ENCODE data around the gene MYO1C. TPM values are rescaled to one million over a fixed set of nuclear protein-coding genes. Genes with fewer than 3 reads are reported as not detected.

Gene MYO1C
- total RNA-seq, 1 donor: 267 TPM

- no peak for TF ChIP-seq CTCF (IDR thresholded peaks at IDR 0.05; ENCODE audit: insufficient read depth, low read depth, low read length)
- H3K4me3 ChIP-seq (ENCODE audit: low read depth, low read length): no peak overlapping the region
- no peak for DNase-seq (ENCODE audit: low read depth)
Measured at GRCh38 chr17:1505586-1505985, 13.1 kb upstream of the MYO1C start.

DNA sequence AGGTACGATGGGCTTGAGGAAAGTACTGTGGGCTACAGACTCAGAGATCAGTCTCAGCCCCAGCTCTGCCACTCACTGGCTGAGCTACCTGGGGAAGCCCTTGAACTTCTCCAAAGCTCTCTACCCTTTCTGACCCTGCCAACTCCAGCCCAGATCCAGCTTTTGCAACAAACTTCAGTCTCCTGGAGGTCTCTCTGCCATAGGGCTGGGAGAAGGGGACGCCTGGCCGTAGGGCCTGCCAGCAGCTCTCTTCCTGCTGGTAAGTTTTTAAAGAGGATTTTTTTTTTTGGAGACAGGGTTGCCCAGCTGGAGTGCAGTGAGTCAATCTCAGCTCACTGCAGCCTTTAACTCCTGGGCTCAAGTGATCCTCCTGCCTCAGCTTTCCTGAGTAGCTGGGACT lies 12.4 kb upstream of the MYO1C start:
- no peak for TF ChIP-seq CTCF (IDR thresholded peaks at IDR 0.05; ENCODE audit: insufficient read depth, low read depth, low read length)
- DNase-seq (ENCODE audit: low read depth): no peak
- no peak overlapping the region for H3K4me3 ChIP-seq (ENCODE audit: low read depth, low read length)

GRCh38 chr17:1503699-1504098 lies 11.2 kb upstream of the MYO1C start:
- H3K4me3 ChIP-seq (ENCODE audit: low read depth, low read length): no peak overlapping the region
- no peak for TF ChIP-seq CTCF (IDR thresholded peaks at IDR 0.05; ENCODE audit: insufficient read depth, low read depth, low read length)
- no peak for DNase-seq (ENCODE audit: low read depth)

DNA sequence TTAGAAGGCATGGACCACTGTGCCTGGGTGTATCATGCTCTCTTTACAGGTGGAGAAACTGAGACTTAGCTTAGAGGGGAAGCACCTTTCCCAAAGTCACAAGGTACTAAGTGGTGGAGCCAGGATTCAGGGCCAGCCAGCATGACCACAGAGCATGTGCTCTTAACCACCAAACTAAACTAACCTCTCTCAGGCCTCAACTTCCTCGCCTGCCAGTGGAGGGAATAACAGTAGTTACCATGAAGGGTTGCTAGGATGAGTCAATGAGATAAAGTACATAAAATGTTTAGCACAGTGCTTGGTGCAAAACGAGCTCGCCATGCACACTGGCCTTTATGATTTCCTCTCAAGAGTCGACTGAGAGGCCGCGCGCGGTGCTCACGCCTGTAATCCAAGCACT lies 6.4 kb upstream of the MYO1C start:
- peak; percentile 92 for DNase-seq (ENCODE audit: low read depth)
- no peak for TF ChIP-seq CTCF (IDR thresholded peaks at IDR 0.05; ENCODE audit: insufficient read depth, low read depth, low read length)
- no peak overlapping the region for H3K4me3 ChIP-seq (ENCODE audit: low read depth, low read length)

GRCh38 chr17:1498233-1498632 lies 5.7 kb upstream of the MYO1C start:
- DNase-seq (ENCODE audit: low read depth): no peak
- H3K4me3 ChIP-seq (ENCODE audit: low read depth, low read length): no peak overlapping the region
- TF ChIP-seq CTCF (IDR thresholded peaks at IDR 0.05; ENCODE audit: insufficient read depth, low read depth, low read length): no peak

GRCh38 chr17:1497831-1498230 lies 5.3 kb upstream of the MYO1C start:
- H3K4me3 ChIP-seq (ENCODE audit: low read depth, low read length): no peak overlapping the region
- DNase-seq (ENCODE audit: low read depth): no peak
- no peak for TF ChIP-seq CTCF (IDR thresholded peaks at IDR 0.05; ENCODE audit: insufficient read depth, low read depth, low read length)

DNA sequence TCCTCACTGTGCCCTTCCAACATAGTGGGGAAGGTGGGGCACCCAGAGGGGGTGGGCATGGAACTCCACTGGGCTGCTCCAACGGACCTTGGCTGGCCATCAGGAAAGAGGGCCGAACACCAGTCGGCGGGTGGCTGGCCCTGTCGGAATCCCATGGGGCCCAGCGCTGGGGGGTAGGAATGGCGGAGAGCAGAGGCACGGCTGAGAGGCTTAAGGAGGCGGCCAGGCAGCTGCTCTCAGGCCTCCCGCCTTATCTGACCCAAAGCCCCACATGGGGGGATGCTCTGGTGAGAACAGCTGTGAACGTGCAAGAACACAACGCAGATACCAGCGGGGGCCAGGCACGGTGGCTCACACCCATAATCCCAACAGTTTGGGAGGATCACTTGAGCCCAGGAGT lies 4.4 kb upstream of the MYO1C start:
- no peak for TF ChIP-seq CTCF (IDR thresholded peaks at IDR 0.05; ENCODE audit: insufficient read depth, low read depth, low read length)
- no peak for DNase-seq (ENCODE audit: low read depth)
- H3K4me3 ChIP-seq (ENCODE audit: low read depth, low read length): no peak overlapping the region
